Fibroblast of the conjunctiva (primary cell): ENCODE data around the gene SMIM11.
"Not testable (repeated sequence)": the region's sequence is repeated elsewhere in the genome, so short reads cannot be mapped to it uniquely, and the experiment has no call there.

Source experiments
- DNase-seq: peaks from one replicate; pipeline ENCODE4 v3.0.0-alpha.2; 2010; ENCODE audit warnings: low read depth

SMIM11 gene, protein sequence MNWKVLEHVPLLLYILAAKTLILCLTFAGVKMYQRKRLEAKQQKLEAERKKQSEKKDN

DNA sequence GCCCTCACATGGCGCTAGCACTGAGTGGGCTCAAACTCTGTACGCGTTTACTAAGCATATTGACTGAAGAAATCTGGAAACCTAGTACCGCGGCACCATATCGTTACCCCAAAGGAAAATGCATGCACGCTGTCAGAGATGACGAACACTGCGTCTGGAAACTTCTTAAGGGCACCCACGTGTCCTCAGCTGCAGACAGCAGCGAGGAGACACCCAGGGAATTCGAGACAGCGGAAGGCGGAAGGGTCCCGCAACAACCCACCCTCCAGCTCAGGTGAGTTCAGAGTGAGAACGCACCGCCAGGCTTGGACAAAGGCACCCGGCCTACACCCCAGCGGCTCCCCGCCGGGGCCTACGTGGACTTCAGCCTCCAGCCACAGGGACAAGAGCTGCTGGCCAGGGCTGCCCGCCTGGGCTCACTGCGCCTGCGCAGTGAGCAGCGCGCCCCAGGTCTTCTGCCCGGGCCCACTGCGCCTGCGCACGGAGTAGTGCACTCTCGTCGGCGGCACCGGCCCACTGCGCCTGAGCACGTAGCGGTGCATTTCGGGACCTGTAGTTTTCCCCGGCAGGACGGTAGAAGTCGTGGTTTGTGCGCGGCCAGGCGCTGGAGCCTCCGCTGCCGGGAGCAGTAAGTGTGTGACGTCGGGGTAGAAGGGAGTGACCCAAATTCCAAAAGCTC, at the start of gene SMIM11:
SMIM11 (plus strand) TSS at position 568 of the 679 bp plus-strand sequence. CDS start 3,998 bp downstream, outside the sequence.
- DNase-seq: not testable (repeated sequence)

DNA sequence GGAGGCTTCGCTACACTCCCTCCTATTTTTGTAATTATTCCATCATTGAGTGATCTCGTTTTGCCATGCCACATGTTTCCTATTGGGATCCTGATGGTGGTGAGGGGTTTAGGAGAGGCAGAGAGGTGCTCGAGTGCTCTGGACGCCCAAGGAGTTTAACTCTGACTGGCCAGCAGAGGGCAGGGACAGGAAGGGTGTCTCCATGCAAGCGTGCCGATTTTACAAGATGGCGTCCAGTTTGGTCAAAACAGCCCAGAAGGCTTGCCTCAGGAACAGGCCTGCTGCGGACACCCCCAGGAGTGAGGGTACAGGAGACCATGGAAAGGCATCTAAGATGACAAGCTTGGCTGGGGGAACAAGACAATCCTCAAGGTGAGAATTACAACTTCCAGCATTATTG, 45.3 kb upstream of the SMIM11 start:
- no peak for DNase-seq

DNA sequence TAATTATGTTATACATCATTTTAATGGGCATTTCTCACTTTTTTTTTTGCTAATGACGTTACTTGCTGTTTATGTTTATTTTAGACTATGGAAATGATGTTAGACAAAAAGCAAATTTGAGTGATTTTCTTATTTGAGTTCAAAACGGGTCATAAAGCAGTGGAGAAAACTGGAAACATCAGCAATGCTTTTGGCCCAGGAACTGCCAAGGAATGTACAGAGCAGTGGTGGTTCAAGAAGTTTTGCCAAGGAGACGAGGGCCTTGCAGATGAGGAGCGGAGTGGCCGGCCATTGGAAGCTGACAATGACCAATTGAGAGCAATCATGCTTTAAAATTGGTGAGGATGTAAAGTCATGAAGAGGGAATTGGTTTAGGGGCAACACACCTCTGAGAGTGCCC, 43.6 kb upstream of the SMIM11 start:
- DNase-seq: no peak

DNA sequence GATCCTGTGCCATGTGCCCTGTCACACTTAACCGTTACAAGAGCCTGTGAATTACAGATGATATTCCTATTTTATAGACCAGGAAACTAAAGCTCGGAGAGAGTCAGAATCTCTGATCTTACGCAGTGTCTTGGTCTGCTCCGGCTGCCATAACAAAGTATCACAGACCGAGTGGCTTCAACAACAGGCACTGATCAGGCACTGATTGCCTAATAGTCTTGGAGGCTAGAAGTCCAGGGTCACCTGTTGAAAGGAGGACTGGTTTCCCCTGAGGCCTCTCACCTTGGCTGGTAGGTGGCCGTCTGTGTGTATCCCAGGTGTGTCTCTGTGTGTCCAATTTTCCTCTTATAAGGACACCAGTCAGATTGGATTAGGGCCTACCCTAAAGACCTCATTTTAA, 43.0 kb upstream of the SMIM11 start:
- DNase-seq: no peak

DNA sequence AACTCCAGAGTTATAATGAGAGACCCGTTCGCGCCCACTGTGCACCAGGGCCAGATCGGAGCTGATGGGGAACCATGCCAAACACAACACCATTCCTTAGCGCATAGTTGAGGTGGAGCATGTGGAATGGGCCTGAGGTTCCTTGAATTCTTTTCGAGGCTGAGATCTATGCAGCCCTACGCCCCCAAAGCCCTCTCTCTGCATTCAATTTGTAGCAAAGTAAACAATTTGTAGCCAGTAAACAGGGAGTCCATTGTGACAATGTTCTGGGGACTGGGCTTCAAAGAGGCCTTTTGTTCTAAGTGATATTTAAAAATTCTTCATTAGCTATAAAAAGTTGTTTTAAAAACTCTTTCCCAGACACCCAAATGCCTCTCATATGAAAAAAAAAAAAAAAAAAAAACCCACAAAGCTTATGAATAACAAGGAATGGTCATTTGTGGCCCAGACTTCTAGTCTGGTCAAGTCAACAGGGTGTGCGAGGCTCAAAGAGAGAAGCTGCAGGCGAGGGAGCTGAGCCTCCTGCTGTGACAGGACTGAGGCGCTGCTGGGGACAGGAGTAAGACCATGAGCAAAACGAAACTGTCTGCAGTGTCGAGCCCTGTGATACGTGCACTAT, 42.1 kb upstream of the SMIM11 start:
- DNase-seq: no peak

DNA sequence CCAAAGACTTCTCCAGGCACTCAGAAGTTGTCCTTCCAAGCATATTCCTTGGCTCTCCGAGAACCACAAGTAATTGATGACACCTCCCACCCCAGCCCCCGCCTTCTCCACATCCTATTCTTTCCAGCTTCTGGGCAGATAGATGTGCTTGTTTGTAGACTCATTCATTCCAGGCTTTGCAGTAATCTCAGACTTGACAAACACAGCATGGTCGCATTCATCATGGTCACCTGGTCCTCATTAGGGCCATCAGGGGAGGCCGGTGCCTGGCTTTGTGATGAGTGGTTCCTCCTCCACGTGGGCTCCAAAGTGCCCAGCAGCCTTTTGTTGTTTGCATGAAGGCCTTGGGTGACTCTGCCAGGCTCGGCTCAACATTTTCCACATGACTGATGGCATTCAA, 40.0 kb upstream of the SMIM11 start:
- DNase-seq: no peak

DNA sequence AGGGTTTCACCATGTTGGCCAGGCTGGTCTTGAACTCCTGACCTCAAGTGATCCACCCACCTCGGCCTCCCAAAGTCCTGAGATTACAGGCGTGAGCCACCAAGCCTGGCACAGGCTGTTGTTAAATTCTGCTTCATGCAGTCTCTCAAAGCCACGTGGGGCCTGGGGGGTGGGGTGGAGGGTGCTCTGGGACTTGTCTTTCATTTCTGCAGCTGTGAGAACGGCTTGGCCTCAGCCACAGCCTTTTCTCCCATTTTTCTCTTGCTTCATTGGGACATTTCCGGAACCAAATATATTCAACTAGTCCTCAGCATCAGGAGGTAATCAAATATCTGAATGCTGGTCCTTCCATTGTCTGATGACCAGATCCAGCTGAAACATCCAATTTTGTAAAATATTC, 39.1 kb upstream of the SMIM11 start:
- no peak for DNase-seq

DNA sequence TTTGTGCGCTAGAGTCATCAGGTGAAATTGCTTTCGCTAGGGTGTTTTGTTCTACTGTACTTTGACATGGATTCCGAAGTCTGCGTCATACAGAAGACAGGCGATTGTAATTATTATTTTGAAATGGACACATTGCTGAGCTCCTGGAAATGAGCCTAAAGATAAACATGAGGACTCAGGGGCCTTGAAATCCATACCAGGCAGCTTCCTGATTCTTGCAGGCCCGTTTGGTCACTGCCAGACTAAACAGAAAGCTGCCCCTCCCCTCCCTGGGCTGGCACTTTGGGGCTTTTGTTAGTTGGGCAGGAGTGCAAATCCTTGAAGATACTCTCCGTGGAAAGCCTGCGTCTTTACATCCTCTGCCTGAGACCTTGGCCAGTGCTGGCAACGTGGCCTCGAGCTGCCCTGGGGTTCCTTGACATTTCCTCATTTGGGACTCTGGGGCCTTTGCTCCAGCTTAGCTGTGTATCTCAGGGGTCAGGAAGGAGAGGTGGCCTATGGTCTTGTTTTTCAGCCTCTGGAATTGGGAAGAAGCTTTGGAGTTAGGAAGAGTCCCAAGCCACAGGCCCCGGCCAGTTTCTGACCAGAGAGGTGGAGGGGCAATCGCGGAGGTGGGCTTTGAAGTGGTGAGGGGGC, 38.4 kb upstream of the SMIM11 start:
- peak; percentile 58 for DNase-seq

DNA sequence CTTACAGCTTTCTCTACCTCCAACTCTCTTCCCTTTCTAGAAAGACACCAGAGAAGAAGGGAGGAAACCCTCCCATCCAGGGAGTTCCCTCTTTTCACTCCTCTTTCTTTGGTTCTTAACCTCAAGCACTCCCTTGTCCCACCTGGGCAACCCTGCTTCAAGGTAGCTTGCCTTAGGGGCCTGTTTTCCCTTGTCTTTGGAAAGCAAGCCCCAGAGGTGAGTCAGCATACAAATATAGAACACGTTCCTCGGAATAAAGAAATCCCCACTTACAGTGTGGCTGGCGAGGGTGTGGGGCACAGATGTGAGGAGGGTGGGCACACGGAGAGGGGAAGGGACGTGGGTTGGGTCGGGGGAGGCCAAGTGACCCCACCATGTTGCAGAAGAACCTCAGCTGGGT, 37.6 kb upstream of the SMIM11 start:
- DNase-seq: no peak

DNA sequence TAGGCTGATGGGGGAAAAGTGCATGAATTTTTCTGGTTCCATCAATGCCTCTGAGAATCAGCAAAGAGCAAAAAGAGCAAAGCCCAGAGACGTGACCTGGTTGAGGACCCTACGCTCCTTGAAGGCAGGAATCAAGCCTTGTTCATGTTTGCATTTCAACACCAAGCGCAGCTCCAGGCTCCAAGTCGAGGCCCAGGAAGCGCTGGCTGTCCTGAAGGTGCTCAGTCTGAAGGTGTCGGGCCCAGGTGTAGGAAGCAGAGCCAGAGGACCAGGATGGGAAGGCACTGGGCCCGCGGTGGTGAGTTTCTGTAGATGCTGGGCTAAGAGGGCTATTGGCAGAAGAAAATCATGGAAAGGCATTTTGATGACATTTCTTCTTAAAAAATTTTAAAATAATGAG, 37.1 kb upstream of the SMIM11 start:
- DNase-seq: no peak

DNA sequence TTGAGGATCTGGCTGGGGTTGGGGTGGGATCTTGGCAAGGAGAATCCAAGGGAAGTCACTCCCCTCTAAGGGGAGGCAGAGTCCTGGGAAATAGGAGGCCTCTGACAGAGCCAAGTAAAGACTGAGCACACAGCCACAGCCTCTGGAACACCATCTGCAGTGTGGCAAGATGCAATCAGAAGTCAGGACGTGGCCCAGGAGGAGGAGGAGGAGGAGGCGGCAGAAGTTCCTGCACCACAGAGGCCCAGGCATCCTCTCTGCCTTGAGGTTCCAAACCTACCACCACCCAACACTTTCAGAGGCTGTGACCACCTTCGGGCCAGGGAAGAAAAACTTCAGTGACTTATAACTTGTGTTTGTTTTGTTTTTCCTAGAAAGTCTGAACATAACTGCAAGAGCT, 35.2 kb upstream of the SMIM11 start:
- DNase-seq: no peak

DNA sequence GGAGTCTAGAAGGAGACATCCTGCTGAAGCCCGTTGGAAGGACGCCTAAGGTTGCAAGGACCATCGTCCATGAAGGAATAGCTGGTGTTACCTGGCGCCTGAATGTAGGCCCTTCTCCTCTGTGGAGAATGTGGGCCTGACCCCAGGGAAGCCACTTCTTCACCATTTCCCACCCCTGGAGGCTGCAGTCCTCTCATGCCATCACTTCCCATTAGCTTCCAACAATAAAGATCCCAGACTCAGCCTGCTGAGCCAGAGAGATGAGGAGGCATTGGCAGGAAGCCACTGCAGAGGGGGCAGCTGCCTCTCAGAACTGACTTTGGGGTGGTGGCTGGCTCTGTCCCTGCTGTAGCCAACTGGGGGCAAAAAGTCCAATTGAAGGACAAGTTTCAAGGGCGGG, 32.8 kb upstream of the SMIM11 start:
- DNase-seq: no peak

DNA sequence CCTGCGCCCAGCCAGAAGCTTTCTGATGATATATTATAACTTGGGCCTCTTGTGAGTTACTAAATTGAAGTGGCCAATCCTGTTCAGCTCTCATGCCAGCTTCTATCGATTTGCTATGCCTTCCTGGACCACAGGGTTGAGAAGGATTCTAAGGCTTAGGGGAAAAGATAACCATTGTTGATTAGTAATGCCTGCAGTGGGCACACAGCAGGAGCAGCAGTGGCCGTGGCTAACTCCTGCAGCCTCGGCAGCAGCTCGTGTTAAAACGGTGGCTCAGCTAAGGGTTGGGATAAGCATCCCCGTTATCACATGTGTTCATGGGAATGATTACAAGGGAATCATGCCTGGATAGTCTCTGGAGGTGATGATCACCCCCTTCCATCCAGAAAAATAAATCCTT, 32.0 kb upstream of the SMIM11 start:
- DNase-seq: no peak

DNA sequence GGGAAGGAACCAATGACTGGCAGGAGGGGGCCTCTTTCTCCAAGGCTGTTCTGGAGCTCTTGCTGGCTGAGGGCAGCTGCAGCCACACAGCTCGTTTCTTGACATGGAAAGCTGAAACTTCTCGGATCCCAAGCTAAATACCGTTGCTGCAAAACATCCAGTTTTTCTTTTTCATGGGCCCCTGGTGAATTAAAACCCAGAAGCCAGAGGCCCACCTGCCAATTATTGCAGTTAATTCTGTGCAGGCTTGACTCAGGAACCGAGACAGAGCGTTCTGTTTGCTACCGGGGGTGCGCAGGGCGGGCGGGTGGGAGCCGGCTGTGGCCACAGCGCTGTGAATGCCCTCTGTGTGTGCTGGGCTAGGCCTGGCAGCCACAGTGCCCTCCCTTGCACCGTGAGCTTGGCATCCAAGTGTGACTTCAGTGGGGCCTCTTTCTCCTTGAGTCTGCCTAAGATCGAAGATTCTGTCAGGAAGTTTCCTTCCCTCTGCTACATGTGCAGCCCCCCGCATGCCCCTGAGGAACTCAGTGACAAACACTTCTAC, 31.4 kb upstream of the SMIM11 start:
- no peak for DNase-seq

DNA sequence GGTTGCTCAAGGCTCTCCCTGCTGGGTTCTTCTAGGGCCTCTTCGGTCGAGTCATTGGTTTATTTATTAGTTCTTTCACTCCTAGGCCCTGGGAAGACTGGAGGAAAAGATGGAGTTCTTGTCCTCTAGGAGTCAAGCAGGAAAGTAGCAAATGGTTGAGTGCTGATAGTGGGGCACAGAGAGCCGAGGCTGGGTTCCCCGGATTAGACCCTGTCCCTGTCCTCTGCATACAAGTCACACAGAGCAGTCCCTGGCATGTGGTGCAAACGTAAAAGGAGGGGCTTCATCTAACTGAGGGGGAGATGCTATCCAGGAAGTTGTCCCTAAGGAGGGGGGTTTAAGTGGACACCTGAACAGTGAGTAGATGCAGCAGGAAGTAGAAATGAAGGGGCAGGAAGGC, 30.7 kb upstream of the SMIM11 start:
- no peak for DNase-seq

DNA sequence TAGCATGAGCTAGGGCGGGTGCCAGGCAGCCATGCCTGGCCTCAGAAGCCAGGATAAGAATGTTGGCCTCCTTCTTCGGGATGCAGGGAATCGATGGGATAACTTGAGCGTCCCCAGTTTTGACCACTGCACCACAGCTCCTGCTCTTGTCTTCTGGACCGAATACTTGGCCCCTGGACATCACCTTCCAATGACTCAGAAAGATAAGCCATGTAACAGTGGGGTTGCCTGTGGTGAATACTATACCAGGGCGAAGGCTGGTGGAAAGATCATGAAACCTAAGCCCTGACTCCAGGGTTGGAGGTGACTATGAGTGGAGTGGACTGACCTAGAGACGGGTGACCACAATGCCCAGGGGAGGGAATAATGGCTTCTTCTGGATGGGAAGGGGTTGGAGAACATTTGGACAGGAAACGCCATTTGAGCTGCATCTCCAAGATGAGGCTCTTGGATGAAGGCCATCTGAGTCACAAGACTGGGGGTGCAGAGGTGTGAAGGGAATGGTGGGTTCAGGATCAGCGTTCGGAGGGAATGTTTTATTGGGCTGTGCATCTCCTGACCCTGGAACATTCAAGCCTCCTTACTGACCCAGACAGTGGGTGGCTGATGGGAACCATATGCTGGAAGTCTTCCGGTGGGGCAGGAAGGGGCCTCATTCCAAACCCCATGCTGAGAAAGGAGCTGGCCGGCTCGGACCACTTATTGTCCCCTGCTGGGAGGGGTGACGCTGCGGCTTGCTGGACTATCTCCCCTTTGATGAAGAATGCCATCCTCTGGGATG, 30.0 kb upstream of the SMIM11 start:
- no peak for DNase-seq

DNA sequence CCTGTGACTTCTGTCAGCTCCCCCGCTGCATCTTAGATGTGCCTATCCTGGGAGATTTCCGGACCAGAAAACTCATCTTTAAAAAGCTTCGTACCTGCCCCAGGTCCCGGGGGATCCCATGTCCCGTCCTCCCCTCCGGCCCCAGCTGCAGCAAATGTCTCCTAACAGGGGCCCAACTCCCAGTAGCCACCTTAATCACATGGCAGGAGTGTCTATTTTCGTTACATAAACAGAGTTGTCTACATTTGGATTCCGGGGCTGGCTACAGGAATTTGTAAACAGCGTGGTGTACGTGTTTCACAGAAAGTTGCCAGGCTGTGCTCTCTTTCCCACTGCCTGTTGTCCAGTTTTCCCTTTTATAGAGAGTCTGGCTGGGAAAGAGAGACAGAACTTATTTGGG, 29.4 kb upstream of the SMIM11 start:
- DNase-seq: no peak

DNA sequence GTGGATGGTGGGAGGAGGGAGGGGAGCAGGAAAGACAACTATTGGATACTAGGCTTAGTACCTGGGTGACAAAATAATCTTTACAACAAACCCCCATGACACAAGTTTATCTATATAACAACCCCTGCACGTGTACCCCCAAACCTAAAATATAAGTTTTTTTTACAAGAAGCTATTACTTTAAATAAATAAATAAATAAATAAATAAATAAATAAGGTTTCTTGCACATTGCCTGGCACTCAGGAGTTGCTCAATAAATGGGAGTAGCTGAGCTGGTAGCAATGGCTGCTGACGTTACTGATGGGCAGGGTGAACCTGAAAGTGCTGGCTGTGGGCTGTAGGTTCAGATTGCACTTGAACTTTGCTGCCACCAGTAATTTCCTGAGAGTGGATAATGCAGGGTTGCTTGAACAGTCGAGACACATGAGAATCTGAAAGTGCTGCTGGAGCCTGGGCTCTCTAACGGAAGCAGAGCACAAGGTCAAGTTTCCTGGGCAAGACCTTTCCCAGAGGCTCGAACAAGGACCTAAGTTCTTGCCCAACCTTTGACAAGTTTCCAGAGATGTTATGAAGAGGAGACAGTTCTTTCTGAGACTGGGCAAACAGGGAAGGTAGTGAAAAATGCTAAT, 26.3 kb upstream of the SMIM11 start:
- DNase-seq: no peak

DNA sequence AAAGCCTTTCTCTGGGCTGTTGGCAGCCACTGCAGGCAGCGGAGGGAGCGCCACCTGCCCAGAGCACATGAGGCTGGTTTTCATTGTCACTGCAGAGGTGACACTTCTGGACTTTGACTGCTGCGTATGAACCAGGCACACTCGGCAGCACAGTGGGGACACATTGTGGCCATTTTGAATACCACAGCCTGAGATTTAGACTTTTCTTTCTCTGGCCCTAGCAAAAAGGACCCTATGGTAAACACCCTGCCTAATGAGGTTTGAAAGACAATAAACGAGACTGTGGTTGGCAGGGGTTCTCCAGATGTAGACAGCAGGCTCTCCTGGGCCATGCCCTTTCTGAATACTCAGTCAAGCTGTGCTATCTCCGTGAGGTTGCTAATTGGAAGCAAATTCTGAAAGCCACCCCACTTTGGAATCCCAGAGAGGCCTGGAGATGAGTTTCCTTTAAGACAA, 23.5 kb upstream of the SMIM11 start:
- DNase-seq: no peak

DNA sequence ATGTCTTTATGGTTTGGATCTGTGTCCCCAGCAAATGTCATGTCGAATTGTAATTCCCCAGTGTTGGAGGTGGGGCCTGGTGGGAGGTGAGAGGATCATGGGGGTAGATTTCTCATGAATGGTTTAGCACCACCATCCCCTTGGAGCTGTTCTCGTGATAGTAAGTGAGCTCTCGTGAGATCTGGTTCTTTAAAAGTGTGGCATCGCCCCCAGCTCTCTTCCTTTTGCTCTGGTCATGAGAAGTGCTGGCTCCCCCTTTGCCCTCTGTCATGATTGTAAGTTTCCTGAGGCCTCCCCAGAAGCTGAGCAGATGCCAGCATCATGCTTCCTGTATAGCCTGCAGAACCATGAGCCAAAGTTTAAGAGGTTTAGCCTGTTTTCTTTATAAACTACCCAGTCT, 22.8 kb upstream of the SMIM11 start:
- DNase-seq: no peak

DNA sequence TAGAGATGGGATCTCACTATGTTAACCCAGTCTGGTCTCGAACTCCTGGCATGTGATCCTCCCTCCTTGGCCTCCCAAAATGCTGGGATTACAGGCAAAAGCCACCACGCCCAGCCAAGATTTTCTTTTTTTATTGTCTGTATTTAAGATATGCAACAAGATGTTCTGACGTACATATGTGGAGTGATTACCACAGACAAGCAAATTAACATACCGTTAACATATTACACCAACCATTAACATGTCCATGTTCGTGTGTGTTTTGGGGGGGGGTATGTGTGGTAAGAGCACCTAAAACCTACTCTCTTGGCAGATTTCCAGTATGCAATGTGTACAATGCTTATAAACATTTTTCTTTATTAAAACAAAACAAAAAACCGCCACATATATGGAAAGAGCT, 22.1 kb upstream of the SMIM11 start:
- DNase-seq: no peak

DNA sequence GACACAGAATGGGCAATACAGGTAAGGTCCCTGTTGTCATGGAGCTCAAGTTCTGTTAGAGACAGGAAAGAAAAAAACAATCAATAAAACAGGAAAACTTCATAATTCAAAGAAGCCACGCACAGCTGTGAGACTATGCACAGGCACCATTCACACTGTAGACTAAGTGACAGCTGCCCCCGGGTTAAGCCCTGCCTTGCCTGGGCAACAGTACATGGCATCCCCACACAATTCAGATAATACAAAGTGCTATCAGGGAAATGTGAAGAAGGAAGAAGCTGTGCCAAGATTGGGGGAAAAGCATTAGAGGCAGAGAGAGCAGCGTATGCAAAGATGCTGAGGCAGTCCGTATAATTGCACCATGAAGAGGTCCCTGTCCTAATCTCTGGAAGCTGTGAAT, 20.5 kb upstream of the SMIM11 start:
- DNase-seq: no peak
